SU-DHL-6 (cell line): ENCODE data around the gene AMMECR1L.
"Not testable (repeated sequence)": the region's sequence is repeated elsewhere in the genome, so short reads cannot be mapped to it uniquely, and the experiment has no call there.

Experiments
- H2AFZ ChIP-seq: fragments of 200-600 bp; sonication (generic); 2 replicates; pipeline ENCODE4 v1.6.1; 2014; ENCODE audit warnings: low read depth, mild to moderate bottlenecking, moderate library complexity, mixed read lengths, antibody characterized with exemption, low read length; ENCODE audit not compliant: severe bottlenecking
- H3F3A ChIP-seq: fragments of 200-600 bp; shearing (Covaris generic); 2 replicates; pipeline ENCODE4 v1.6.0; 2016; ENCODE audit warnings: antibody characterized with exemption, mild to moderate bottlenecking; ENCODE audit not compliant: insufficient read depth
- H3K27ac ChIP-seq: fragments of 200-600 bp; sonication (generic); 2 replicates; pipeline ENCODE4 v1.5.1; 2016; ENCODE audit warnings: low read depth, mild to moderate bottlenecking, low read length, moderate library complexity, mixed read lengths
- H3K27me3 ChIP-seq: fragments of 200-600 bp; sonication (generic), shearing (Covaris generic); 2 replicates; pipeline ENCODE4 v1.6.0; 2014; ENCODE audit warnings: mild to moderate bottlenecking, low read length
- H3K36me3 ChIP-seq: fragments of 200-600 bp; sonication (generic); 2 replicates; pipeline ENCODE4 v1.6.1; 2014; ENCODE audit warnings: mild to moderate bottlenecking, low read length, mixed read lengths
- H3K4me2 ChIP-seq: fragments of 300-600, 200-600 bp; shearing (Covaris generic), sonication (generic); 2 replicates; pipeline ENCODE4 v1.6.0; 2014; ENCODE audit warnings: low read length, low read depth, mild to moderate bottlenecking; ENCODE audit not compliant: poor library complexity, severe bottlenecking
- H3K4me3 ChIP-seq: fragments of 200-600 bp; sonication (generic); 2 replicates; pipeline ENCODE4 v1.5.1; 2014; ENCODE audit warnings: antibody characterized with exemption, low read length, mild to moderate bottlenecking, mixed read lengths; ENCODE audit not compliant: insufficient read depth, poor library complexity, severe bottlenecking
- H3K79me2 ChIP-seq: fragments of 200-600 bp; sonication (generic); 2 replicates; pipeline ENCODE4 v1.6.1; 2014; ENCODE audit warnings: mild to moderate bottlenecking, low read length, moderate library complexity; ENCODE audit not compliant: insufficient read depth
- H3K9ac ChIP-seq: fragments of 200-600 bp; sonication (generic); 2 replicates; pipeline ENCODE4 v1.7.0; 2014; ENCODE audit warnings: mild to moderate bottlenecking, low read length
- H3K9me2 ChIP-seq: fragments of 200-600 bp; sonication (generic); replicated peaks from 2 replicates; pipeline ENCODE4 v1.6.1; 2014; ENCODE audit warnings: low read length; ENCODE audit not compliant: insufficient read depth
- H3K9me3 ChIP-seq: fragments of 200-600 bp; sonication (generic); 2 replicates; pipeline ENCODE4 v1.6.1; 2014; ENCODE audit warnings: low read length, mixed read lengths; ENCODE audit not compliant: insufficient read depth
- H4K20me1 ChIP-seq: fragments of 200-600 bp; sonication (generic); 2 replicates; pipeline ENCODE4 v1.6.1; 2014; ENCODE audit warnings: low read depth, mild to moderate bottlenecking, antibody characterized with exemption, low read length, moderate library complexity, mixed read lengths
- CTCF ChIP-seq: fragments of 200-600 bp; sonication (generic); IDR thresholded peaks from one replicate; pipeline ENCODE4 v1.5.1; 2017; ENCODE audit warnings: antibody characterized with exemption, mild to moderate bottlenecking, low read length, moderate library complexity; ENCODE audit not compliant: insufficient read depth, poor library complexity, severe bottlenecking
- EZH2phosphoT487 ChIP-seq: fragments of 200-600 bp; sonication (generic), shearing (Covaris generic); conservative IDR thresholded peaks from 2 replicates; pipeline ENCODE4 v1.6.1; 2018; ENCODE audit warnings: mild to moderate bottlenecking, antibody characterized with exemption, low read length, moderate library complexity, mixed read lengths

The AMMECR1L gene

DNA sequence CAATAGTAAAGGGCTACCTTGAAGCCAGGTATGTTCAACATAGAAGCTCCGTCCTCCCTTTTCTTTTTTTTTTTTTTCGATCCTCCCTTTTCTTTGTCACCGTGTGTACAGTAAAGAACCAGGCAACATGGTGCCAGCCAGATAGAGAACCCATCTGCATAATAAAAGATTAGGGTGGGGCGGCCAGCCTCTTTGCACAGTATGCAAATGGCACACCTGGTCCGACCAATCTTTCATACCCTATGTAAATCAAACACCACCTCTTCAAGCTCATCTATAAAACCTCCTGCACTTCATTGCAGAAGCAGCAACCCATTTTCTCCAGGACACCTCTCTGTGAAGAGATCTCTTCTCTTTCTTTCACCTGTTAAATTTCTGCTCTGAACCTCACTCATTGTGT, 67.5 kb downstream of the AMMECR1L start:
- Histone ChIP-seq H3K36me3 (no peaks in the 10 kb centered on the region), H3F3A (peaks cover 2% of the 10 kb centered on the region; the same call in 1 of the 2 replicates), H3K4me3 (no peak overlapping the region), H3K27ac (no peak overlapping the region), H3K9ac (no peak overlapping the region), H3K4me2 (no peak overlapping the region), H3K27me3 (no peaks in the 10 kb centered on the region), H3K9me3 (peaks cover 19% of the 10 kb centered on the region; the same call in 1 of the 2 replicates), H3K79me2 (no peaks in the 10 kb centered on the region), H3K9me2 (no peaks in the 10 kb centered on the region), H2AFZ (no peak overlapping the region), H4K20me1 (no peaks in the 10 kb centered on the region)
- TF ChIP-seq EZH2phosphoT487 (no peak), CTCF (no peak)

GRCh38 chr2:127814677-127815076, 71.1 kb downstream of the AMMECR1L start:
- H3K79me2 ChIP-seq: peaks cover 11% of the 10 kb centered on the region
- no peak overlapping the region for H3K9ac ChIP-seq
- H3K4me2 ChIP-seq: no peak overlapping the region
- no peak overlapping the region for H3K4me3 ChIP-seq
- no peak overlapping the region for H2AFZ ChIP-seq
- no peak overlapping the region for H3K27ac ChIP-seq
- peaks cover 8% of the 10 kb centered on the region; the same call in 1 of the 2 replicates for H3F3A ChIP-seq
- TF ChIP-seq CTCF (no peak), EZH2phosphoT487 (no peak)
- no peaks in the 10 kb centered on the region for H3K9me2 ChIP-seq
- H3K27me3 ChIP-seq: no peaks in the 10 kb centered on the region
- H3K9me3 ChIP-seq: no peaks in the 10 kb centered on the region
- H3K36me3 ChIP-seq: no peaks in the 10 kb centered on the region
- H4K20me1 ChIP-seq: 0 out of 2 replicates have a peak, but pooled peaks cover 1% of the 10 kb centered on the region

DNA sequence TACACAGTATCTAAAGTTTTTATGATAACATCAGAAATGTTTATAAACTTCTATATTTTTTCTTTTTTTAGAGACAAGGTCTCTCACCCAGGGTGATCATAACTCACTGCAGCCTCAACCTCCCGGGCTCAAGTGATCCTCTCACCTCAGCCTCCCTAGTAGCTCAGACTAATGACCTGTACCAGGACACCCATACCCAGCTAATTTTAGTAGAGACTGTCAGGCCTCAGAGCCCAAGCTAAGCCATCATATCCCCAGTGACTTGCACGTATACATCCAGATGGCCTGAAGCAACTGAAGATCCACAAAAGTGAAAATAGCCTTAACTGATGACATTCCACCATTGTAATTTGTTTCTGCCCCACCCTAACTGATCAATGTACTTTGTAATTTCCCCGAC, 73.3 kb downstream of the AMMECR1L start:
- H3K9me2 ChIP-seq, H3K27ac ChIP-seq, H3K4me2 ChIP-seq, H3K9ac ChIP-seq, H3K36me3 ChIP-seq, H2AFZ ChIP-seq, H3K4me3 ChIP-seq, H3K27me3 ChIP-seq, H3K9me3 ChIP-seq: not testable (repeated sequence)
- Histone ChIP-seq H3K79me2 (peaks cover 33% of the 10 kb centered on the region), H3F3A (peaks cover 12% of the 10 kb centered on the region; the same call in 1 of the 2 replicates), H4K20me1 (peaks cover 17% of the 10 kb centered on the region; the same call in 1 of the 2 replicates)
